WTC11 (cell line): ENCODE results near the gene GDF2. TPM values are rescaled to one million over a fixed set of nuclear protein-coding genes. Genes with fewer than 3 reads are reported as not detected.

Source experiments
- ATAC-seq: fragments of 200-7000 bp; cut with Tn5 transposase; 2 replicates; pipeline ENCODE4 v1.10.0; 2021; ENCODE audit warnings: mild to moderate bottlenecking, moderate library complexity
- CTCF ChIA-PET: fragments of 300-600 bp; sonication (Branson Sonifier 250); formaldehyde crosslinking; loops from one replicate; lab custom pipeline; 2021; ENCODE audit warnings: antibody characterized with exemption; lab: Charles Lee
- POLR2A ChIA-PET: fragments of 350-600 bp; sonication (Branson Sonifier 250); formaldehyde crosslinking; loops from one replicate; lab custom pipeline; 2021; ENCODE audit warnings: antibody characterized with exemption; lab: Charles Lee
- DNase-seq: peaks from one replicate; pipeline ENCODE4 v3.0.0; 2021; ENCODE audit warnings: low spot score
- H3K27ac Mint-ChIP-seq: 2 replicates; pipeline ENCODE4 v1.8.0; 2021; ENCODE audit warnings: mixed read lengths
- H3K27me3 Mint-ChIP-seq: 2 replicates; pipeline ENCODE4 v1.8.0; 2021; ENCODE audit warnings: low read depth, mild to moderate bottlenecking, moderate library complexity, mixed read lengths
- H3K36me3 Mint-ChIP-seq: 2 replicates; pipeline ENCODE4 v1.8.0; 2021; ENCODE audit warnings: mixed read lengths
- H3K4me1 Mint-ChIP-seq: 2 replicates; pipeline ENCODE4 v1.8.0; 2022; ENCODE audit warnings: mixed read lengths
- H3K4me3 Mint-ChIP-seq: 2 replicates; pipeline ENCODE4 v1.8.0; 2021; ENCODE audit warnings: mild to moderate bottlenecking, moderate library complexity, mixed read lengths
- H3K9me3 Mint-ChIP-seq: 2 replicates; pipeline ENCODE4 v1.8.0; 2021; ENCODE audit warnings: mixed read lengths
- ESRRA ChIP-seq: sonication (generic); formaldehyde crosslinking; IDR thresholded peaks from 2 replicates; pipeline ENCODE4 v1.8.1; 2022; ENCODE audit warnings: mild to moderate bottlenecking, missing genetic modification reagents, borderline replicate concordance
- GTF2I ChIP-seq: fragments of 250-450 bp; sonication (Bioruptor Pico); conservative IDR thresholded peaks from 2 replicates; pipeline ENCODE4 v1.4.0; 2021; ENCODE audit warnings: mild to moderate bottlenecking
- JAZF1 ChIP-seq: fragments of 250-450 bp; sonication (Bioruptor Pico); IDR thresholded peaks from 2 replicates; pipeline ENCODE4 v1.9.0; 2021; ENCODE audit warnings: moderate library complexity, mild to moderate bottlenecking, inconsistent platforms
- JUN ChIP-seq: sonication (generic); formaldehyde crosslinking; IDR thresholded peaks from 2 replicates; pipeline ENCODE4 v1.8.0; 2023; ENCODE audit warnings: mild to moderate bottlenecking, missing genetic modification reagents
- NFE2L1 ChIP-seq: sonication (generic); formaldehyde crosslinking; IDR thresholded peaks from 2 replicates; pipeline ENCODE4 v1.8.1; 2023; ENCODE audit warnings: missing genetic modification reagents
- RELA ChIP-seq: sonication (generic); formaldehyde crosslinking; IDR thresholded peaks from 2 replicates; pipeline ENCODE4 v1.8.1; 2022; ENCODE audit warnings: missing genetic modification reagents, mild to moderate bottlenecking, borderline replicate concordance
- ZNF671 ChIP-seq: fragments of 250-450 bp; sonication (Bioruptor Pico); IDR thresholded peaks from 2 replicates; pipeline ENCODE4 v1.8.0; 2021; ENCODE audit warnings: mild to moderate bottlenecking
- total RNA-seq: library from RNA; stranded (reverse); gene quantifications from 3 replicates; pipeline ENCODE4 v1.2.3, GENCODE V29; 2021
- TF ChIP-seq, protein P1 (sequence below): sonication (generic); formaldehyde crosslinking; IDR thresholded peaks from 2 replicates; pipeline ENCODE4 v1.8.0; 2023; ENCODE audit warnings: missing genetic modification reagents, mild to moderate bottlenecking, borderline replicate concordance
- TF ChIP-seq, protein P2 (sequence below): sonication (generic); formaldehyde crosslinking; conservative IDR thresholded peaks from 2 replicates; pipeline ENCODE4 v1.8.1; 2023; ENCODE audit warnings: mild to moderate bottlenecking, low read depth, missing genetic modification reagents, moderate library complexity
- TF ChIP-seq, protein P3 (sequence below): sonication (generic); formaldehyde crosslinking; IDR thresholded peaks from 2 replicates; pipeline ENCODE4 v1.8.1; 2023; ENCODE audit warnings: mild to moderate bottlenecking, missing genetic modification reagents
- TF ChIP-seq, protein P4 (sequence below): sonication (generic); formaldehyde crosslinking; IDR thresholded peaks from 2 replicates; pipeline ENCODE4 v1.8.0; 2022; ENCODE audit warnings: missing genetic modification reagents
- TF ChIP-seq, protein P5 (sequence below): sonication (generic); formaldehyde crosslinking; IDR thresholded peaks from 2 replicates; pipeline ENCODE4 v1.8.0; 2022; ENCODE audit warnings: mild to moderate bottlenecking, missing genetic modification reagents
- TF ChIP-seq, protein P6 (sequence below): sonication (generic); formaldehyde crosslinking; IDR thresholded peaks from 2 replicates; pipeline ENCODE4 v1.8.1; 2023; ENCODE audit warnings: mild to moderate bottlenecking, missing genetic modification reagents, moderate library complexity

GDF2 gene
- total RNA-seq, 1 experiment from 2014 or later = not detected

DNA sequence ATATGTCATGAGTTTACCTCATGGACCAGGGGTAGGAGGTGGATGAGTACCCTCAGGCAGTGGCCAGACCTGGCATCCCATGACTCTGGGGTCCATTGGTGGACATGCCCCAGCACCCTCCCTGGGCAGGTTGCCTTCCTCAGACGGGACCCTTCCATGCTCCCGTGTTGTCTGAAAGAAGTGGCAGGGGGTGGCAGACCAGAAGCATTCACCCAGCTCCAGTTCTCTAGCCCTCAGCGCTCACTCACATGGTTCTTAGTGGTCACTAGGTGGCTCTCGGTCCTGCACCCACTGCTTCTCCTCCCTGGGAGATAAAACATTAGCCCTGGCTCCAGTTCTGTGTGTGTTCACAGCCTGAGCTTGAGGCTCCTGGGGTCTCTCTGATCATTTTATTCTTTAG is 31.9 kb downstream of the GDF2 start (continued):
- TF ChIP-seq, protein P1, sequence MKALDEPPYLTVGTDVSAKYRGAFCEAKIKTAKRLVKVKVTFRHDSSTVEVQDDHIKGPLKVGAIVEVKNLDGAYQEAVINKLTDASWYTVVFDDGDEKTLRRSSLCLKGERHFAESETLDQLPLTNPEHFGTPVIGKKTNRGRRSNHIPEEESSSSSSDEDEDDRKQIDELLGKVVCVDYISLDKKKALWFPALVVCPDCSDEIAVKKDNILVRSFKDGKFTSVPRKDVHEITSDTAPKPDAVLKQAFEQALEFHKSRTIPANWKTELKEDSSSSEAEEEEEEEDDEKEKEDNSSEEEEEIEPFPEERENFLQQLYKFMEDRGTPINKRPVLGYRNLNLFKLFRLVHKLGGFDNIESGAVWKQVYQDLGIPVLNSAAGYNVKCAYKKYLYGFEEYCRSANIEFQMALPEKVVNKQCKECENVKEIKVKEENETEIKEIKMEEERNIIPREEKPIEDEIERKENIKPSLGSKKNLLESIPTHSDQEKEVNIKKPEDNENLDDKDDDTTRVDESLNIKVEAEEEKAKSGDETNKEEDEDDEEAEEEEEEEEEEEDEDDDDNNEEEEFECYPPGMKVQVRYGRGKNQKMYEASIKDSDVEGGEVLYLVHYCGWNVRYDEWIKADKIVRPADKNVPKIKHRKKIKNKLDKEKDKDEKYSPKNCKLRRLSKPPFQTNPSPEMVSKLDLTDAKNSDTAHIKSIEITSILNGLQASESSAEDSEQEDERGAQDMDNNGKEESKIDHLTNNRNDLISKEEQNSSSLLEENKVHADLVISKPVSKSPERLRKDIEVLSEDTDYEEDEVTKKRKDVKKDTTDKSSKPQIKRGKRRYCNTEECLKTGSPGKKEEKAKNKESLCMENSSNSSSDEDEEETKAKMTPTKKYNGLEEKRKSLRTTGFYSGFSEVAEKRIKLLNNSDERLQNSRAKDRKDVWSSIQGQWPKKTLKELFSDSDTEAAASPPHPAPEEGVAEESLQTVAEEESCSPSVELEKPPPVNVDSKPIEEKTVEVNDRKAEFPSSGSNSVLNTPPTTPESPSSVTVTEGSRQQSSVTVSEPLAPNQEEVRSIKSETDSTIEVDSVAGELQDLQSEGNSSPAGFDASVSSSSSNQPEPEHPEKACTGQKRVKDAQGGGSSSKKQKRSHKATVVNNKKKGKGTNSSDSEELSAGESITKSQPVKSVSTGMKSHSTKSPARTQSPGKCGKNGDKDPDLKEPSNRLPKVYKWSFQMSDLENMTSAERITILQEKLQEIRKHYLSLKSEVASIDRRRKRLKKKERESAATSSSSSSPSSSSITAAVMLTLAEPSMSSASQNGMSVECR (CRISPR knock-in tag) = no peak
- TF ChIP-seq JAZF1 (CRISPR knock-in tag) = no peak
- no peak for TF ChIP-seq GTF2I (CRISPR knock-in tag)
- TF ChIP-seq, protein P2, sequence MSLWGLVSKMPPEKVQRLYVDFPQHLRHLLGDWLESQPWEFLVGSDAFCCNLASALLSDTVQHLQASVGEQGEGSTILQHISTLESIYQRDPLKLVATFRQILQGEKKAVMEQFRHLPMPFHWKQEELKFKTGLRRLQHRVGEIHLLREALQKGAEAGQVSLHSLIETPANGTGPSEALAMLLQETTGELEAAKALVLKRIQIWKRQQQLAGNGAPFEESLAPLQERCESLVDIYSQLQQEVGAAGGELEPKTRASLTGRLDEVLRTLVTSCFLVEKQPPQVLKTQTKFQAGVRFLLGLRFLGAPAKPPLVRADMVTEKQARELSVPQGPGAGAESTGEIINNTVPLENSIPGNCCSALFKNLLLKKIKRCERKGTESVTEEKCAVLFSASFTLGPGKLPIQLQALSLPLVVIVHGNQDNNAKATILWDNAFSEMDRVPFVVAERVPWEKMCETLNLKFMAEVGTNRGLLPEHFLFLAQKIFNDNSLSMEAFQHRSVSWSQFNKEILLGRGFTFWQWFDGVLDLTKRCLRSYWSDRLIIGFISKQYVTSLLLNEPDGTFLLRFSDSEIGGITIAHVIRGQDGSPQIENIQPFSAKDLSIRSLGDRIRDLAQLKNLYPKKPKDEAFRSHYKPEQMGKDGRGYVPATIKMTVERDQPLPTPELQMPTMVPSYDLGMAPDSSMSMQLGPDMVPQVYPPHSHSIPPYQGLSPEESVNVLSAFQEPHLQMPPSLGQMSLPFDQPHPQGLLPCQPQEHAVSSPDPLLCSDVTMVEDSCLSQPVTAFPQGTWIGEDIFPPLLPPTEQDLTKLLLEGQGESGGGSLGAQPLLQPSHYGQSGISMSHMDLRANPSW (CRISPR knock-in tag) = no peak
- TF ChIP-seq NFE2L1 = no peak
- no peak for TF ChIP-seq RELA (CRISPR knock-in tag)
- no peak for TF ChIP-seq ZNF671

DNA sequence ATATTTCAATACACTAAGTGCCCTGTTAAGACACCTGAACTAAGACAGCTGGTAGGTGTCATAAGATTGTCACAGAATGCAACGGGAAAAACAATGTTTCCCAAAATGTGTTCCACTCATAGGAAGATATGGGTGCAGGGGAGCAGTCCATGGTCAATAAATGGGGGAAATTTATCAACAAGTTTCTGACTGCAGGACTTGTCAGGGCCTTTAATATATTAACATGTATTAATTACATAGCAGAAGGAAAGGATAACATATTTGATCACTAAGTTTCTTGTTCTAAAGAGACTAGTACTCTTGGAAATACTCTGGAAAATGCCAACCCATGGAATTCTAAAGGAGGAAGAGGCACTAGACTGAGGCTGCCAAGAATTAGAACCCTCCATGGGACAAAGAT is 32.6 kb downstream of the GDF2 start:
- no peak for ATAC-seq
- TF ChIP-seq, protein P3, sequence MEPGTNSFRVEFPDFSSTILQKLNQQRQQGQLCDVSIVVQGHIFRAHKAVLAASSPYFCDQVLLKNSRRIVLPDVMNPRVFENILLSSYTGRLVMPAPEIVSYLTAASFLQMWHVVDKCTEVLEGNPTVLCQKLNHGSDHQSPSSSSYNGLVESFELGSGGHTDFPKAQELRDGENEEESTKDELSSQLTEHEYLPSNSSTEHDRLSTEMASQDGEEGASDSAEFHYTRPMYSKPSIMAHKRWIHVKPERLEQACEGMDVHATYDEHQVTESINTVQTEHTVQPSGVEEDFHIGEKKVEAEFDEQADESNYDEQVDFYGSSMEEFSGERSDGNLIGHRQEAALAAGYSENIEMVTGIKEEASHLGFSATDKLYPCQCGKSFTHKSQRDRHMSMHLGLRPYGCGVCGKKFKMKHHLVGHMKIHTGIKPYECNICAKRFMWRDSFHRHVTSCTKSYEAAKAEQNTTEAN (CRISPR knock-in tag) = no peak
- TF ChIP-seq RELA (CRISPR knock-in tag) = no peak
- TF ChIP-seq ZNF671 = no peak
- TF ChIP-seq, protein P4, sequence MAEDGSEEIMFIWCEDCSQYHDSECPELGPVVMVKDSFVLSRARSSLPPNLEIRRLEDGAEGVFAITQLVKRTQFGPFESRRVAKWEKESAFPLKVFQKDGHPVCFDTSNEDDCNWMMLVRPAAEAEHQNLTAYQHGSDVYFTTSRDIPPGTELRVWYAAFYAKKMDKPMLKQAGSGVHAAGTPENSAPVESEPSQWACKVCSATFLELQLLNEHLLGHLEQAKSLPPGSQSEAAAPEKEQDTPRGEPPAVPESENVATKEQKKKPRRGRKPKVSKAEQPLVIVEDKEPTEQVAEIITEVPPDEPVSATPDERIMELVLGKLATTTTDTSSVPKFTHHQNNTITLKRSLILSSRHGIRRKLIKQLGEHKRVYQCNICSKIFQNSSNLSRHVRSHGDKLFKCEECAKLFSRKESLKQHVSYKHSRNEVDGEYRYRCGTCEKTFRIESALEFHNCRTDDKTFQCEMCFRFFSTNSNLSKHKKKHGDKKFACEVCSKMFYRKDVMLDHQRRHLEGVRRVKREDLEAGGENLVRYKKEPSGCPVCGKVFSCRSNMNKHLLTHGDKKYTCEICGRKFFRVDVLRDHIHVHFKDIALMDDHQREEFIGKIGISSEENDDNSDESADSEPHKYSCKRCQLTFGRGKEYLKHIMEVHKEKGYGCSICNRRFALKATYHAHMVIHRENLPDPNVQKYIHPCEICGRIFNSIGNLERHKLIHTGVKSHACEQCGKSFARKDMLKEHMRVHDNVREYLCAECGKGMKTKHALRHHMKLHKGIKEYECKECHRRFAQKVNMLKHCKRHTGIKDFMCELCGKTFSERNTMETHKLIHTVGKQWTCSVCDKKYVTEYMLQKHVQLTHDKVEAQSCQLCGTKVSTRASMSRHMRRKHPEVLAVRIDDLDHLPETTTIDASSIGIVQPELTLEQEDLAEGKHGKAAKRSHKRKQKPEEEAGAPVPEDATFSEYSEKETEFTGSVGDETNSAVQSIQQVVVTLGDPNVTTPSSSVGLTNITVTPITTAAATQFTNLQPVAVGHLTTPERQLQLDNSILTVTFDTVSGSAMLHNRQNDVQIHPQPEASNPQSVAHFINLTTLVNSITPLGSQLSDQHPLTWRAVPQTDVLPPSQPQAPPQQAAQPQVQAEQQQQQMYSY (CRISPR knock-in tag) = no peak
- TF ChIP-seq, protein P5, sequence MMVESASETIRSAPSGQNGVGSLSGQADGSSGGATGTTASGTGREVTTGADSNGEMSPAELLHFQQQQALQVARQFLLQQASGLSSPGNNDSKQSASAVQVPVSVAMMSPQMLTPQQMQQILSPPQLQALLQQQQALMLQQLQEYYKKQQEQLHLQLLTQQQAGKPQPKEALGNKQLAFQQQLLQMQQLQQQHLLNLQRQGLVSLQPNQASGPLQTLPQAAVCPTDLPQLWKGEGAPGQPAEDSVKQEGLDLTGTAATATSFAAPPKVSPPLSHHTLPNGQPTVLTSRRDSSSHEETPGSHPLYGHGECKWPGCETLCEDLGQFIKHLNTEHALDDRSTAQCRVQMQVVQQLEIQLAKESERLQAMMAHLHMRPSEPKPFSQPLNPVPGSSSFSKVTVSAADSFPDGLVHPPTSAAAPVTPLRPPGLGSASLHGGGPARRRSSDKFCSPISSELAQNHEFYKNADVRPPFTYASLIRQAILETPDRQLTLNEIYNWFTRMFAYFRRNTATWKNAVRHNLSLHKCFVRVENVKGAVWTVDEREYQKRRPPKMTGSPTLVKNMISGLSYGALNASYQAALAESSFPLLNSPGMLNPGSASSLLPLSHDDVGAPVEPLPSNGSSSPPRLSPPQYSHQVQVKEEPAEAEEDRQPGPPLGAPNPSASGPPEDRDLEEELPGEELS (CRISPR knock-in tag) = no peak
- TF ChIP-seq NFE2L1 = no peak
- TF ChIP-seq ESRRA (CRISPR knock-in tag) = no peak
- TF ChIP-seq, protein P6, sequence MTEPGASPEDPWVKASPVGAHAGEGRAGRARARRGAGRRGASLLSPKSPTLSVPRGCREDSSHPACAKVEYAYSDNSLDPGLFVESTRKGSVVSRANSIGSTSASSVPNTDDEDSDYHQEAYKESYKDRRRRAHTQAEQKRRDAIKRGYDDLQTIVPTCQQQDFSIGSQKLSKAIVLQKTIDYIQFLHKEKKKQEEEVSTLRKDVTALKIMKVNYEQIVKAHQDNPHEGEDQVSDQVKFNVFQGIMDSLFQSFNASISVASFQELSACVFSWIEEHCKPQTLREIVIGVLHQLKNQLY (CRISPR knock-in tag) = no peak
- TF ChIP-seq JUN (CRISPR knock-in tag) = no peak
- Mint-ChIP-seq H3K36me3 (no peaks in the 10 kb centered on the region), H3K9me3 (no peaks in the 10 kb centered on the region), H3K27ac (no peak overlapping the region), H3K27me3 (no peaks in the 10 kb centered on the region), H3K4me1 (no peaks in the 10 kb centered on the region), H3K4me3 (no peak overlapping the region)
- no peak for DNase-seq
- POLR2A ChIA-PET = no interaction called here
- CTCF ChIA-PET = interaction anchor here (0.6 to 1.3 kb wide), 2 partner anchors 30 to 36 kb away, joined by 3 to 9 read pairs; partner anchors contain the start of gene ZNF488
